OCI-LY3 (cell line): ENCODE measurements around the gene EPC1.

Experiments used
- H2AFZ ChIP-seq: fragments of 200-600, 300-600 bp; shearing (Covaris generic); 2 replicates; pipeline ENCODE4 v1.6.0; 2014; ENCODE audit warnings: antibody characterized with exemption, low read depth, low read length
- H3K27ac ChIP-seq: fragments of 200-600, 300-600 bp; sonication (generic); 2 replicates; pipeline ENCODE4 v1.5.1; 2014; ENCODE audit warnings: mild to moderate bottlenecking, low read length, moderate library complexity, mixed read lengths
- H3K27me3 ChIP-seq: fragments of 200-600, 300-600 bp; sonication (generic); 2 replicates; pipeline ENCODE4 v1.6.1; 2014; ENCODE audit warnings: low read depth, low read length, mixed read lengths
- H3K36me3 ChIP-seq: fragments of 200-600, 300-600 bp; sonication (generic); replicated peaks from 2 replicates; pipeline ENCODE3; 2014; ENCODE audit warnings: low read depth, low read length, mixed read lengths
- H3K4me1 ChIP-seq: fragments of 300-600, 200-600 bp; sonication (generic); 2 replicates; pipeline ENCODE4 v1.6.1; 2014; ENCODE audit warnings: low read length, mixed read lengths
- H3K4me2 ChIP-seq: fragments of 200-600, 300-600 bp; sonication (generic); 2 replicates; pipeline ENCODE4 v1.6.1; 2014; ENCODE audit warnings: low read length, mixed read lengths
- H3K4me3 ChIP-seq: fragments of 300-600, 200-600 bp; sonication (generic); 2 replicates; pipeline ENCODE4 v1.5.1; 2014; ENCODE audit warnings: antibody characterized with exemption, mild to moderate bottlenecking, low read length, moderate library complexity
- H3K79me2 ChIP-seq: fragments of 300-600, 200-600 bp; shearing (Covaris generic); 2 replicates; pipeline ENCODE4 v1.6.1; 2014; ENCODE audit warnings: mild to moderate bottlenecking, low read length, mixed read lengths
- H3K9ac ChIP-seq: fragments of 300-600, 200-600 bp; shearing (Covaris generic); 2 replicates; pipeline ENCODE4 v1.6.0; 2014; ENCODE audit warnings: mild to moderate bottlenecking, low read length, moderate library complexity
- H3K9me3 ChIP-seq: fragments of 200-600, 300-600 bp; shearing (Covaris generic); 2 replicates; pipeline ENCODE4 v1.6.1; 2014; ENCODE audit warnings: low read length, mixed read lengths; ENCODE audit not compliant: insufficient read depth
- H4K20me1 ChIP-seq: fragments of 200-600, 300-600 bp; sonication (generic); 2 replicates; pipeline ENCODE4 v1.6.1; 2016; ENCODE audit warnings: low read length, mixed read lengths; ENCODE audit not compliant: insufficient read depth
- CTCF ChIP-seq: fragments of 200-600, 300-600 bp; sonication (generic); IDR thresholded peaks from 2 replicates; pipeline ENCODE4 v1.5.1; 2014; ENCODE audit warnings: antibody characterized with exemption, low read length, low read depth
- EZH2phosphoT487 ChIP-seq: fragments of 200-600 bp; shearing (Covaris generic); IDR thresholded peaks from 2 replicates; pipeline ENCODE4 v1.6.1; 2018; ENCODE audit warnings: antibody characterized with exemption, mixed run types, low read depth

Gene EPC1

GRCh38 chr10:32321016-32321631 is 25.8 kb downstream of the EPC1 start:
- peaks cover 98% of the 10 kb centered on the region for H3K79me2 ChIP-seq
- no peak overlapping the region for H3K9ac ChIP-seq
- no peak overlapping the region for H3K27ac ChIP-seq
- H3K9me3 ChIP-seq, result no peaks in the 10 kb centered on the region
- H3K4me1 ChIP-seq, result peaks cover 58% of the 10 kb centered on the region
- H2AFZ ChIP-seq, result no peak overlapping the region
- H3K27me3 ChIP-seq, result no peaks in the 10 kb centered on the region
- no peak for TF ChIP-seq CTCF
- TF ChIP-seq EZH2phosphoT487, result no peak
- no peaks in the 10 kb centered on the region for H3K36me3 ChIP-seq
- no peak overlapping the region for H3K4me2 ChIP-seq
- H4K20me1 ChIP-seq, result peaks cover 56% of the 10 kb centered on the region
- H3K4me3 ChIP-seq, result no peak overlapping the region

DNA sequence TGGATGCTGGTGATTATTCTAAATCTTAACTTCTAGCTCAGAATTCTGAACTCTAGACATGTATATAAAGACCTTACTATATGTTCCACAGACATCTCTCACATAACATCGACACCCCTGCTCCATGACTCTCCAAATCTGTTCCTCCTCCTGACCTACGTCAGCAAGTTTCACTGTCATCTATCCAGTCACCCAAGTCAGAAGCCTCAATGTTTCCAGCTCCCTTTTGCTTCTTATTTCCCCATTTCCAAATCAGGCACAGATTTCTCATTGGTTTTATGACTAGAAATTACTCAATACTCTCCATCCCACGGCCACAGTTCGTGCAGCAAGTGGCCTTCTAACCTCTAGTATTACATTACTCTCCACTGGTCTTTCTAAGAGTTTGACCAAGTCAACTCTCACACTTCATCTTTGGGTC is 28.5 kb downstream of the EPC1 start:
- H3K27me3 ChIP-seq, result no peaks in the 10 kb centered on the region
- peak overlapping the region; percentile 77 for H3K27ac ChIP-seq
- H3K36me3 ChIP-seq, result no peaks in the 10 kb centered on the region
- peaks cover 60% of the 10 kb centered on the region for H4K20me1 ChIP-seq
- H3K4me1 ChIP-seq, result peaks cover 71% of the 10 kb centered on the region
- peak overlapping the region; percentile 75 for H3K4me2 ChIP-seq
- TF ChIP-seq EZH2phosphoT487, result no peak
- TF ChIP-seq CTCF, result no peak
- H3K9ac ChIP-seq, result peak overlapping the region; percentile 57
- peak overlapping the region; percentile 65 for H3K4me3 ChIP-seq
- H3K79me2 ChIP-seq, result peaks cover 95% of the 10 kb centered on the region
- no peaks in the 10 kb centered on the region for H3K9me3 ChIP-seq
- H2AFZ ChIP-seq, result no peak overlapping the region

DNA sequence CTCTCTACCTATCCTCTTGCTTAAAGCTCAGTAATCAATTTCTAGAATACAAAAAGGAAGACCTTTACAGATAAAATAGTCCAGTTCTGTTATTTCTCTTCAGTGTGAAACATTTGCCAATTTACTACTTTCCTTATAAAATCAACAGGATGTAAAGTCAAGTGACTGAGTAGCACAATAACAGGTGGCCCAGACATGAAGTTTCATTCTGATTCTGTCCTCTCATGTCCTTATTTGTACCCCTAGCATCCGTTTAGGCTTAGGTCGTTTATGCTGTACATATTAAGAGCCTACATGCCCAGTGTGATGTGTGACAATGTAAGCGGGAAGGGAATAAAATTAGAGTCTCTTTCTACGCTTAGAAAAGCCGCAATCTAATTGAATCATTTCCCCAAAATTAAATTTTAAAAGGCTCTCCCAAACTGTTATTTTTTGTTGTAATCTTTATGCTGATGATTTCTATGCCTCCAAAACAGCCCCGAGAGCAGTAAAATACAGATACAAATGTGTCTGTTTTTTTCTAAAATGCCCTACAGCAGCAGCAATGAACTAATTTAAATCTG is 29.1 kb downstream of the EPC1 start:
- H2AFZ ChIP-seq, result no peak overlapping the region
- TF ChIP-seq CTCF (no peak), EZH2phosphoT487 (no peak)
- no peaks in the 10 kb centered on the region for H3K9me3 ChIP-seq
- H3K79me2 ChIP-seq, result peaks cover 95% of the 10 kb centered on the region
- peak overlapping the region; percentile 57 for H3K9ac ChIP-seq
- peaks cover 58% of the 10 kb centered on the region for H4K20me1 ChIP-seq
- peaks cover 64% of the 10 kb centered on the region for H3K4me1 ChIP-seq
- peak overlapping the region; percentile 75 for H3K4me2 ChIP-seq
- H3K27ac ChIP-seq, result peak overlapping the region; percentile 77
- H3K27me3 ChIP-seq, result no peaks in the 10 kb centered on the region
- H3K36me3 ChIP-seq, result no peaks in the 10 kb centered on the region
- peak overlapping the region; percentile 65 for H3K4me3 ChIP-seq

GRCh38 chr10:32315424-32315823 is 31.5 kb downstream of the EPC1 start:
- peaks cover 46% of the 10 kb centered on the region for H3K4me1 ChIP-seq
- H3K79me2 ChIP-seq, result peaks cover 93% of the 10 kb centered on the region
- H3K4me3 ChIP-seq, result no peak overlapping the region
- no peak overlapping the region for H3K27ac ChIP-seq
- H4K20me1 ChIP-seq, result peaks cover 55% of the 10 kb centered on the region
- no peaks in the 10 kb centered on the region for H3K9me3 ChIP-seq
- H3K36me3 ChIP-seq, result no peaks in the 10 kb centered on the region
- H3K9ac ChIP-seq, result no peak overlapping the region
- no peaks in the 10 kb centered on the region for H3K27me3 ChIP-seq
- TF ChIP-seq EZH2phosphoT487 (no peak), CTCF (no peak)
- H2AFZ ChIP-seq, result no peak overlapping the region
- no peak overlapping the region for H3K4me2 ChIP-seq
